ENCODE measurements around the gene BMAL1. TPM values are rescaled to one million over a fixed set of nuclear protein-coding genes. Genes with fewer than 3 reads are reported as not detected.
A peak's percentile ranks its signal among the peaks of the same experiment; 100 is the strongest.

The BMAL1 gene
- total RNA-seq, 1 experiment from 2014 or later = 3.3 TPM

- no peak overlapping the region for H2AFZ ChIP-seq (ENCODE audit: low read length)
- H2BK20ac ChIP-seq (ENCODE audit: low read depth, low read length, poor library complexity, severe bottlenecking) = no peak overlapping the region
- no peak overlapping the region for H2BK5ac ChIP-seq (ENCODE audit: insufficient read length, low read length)
- H4K5ac ChIP-seq (ENCODE audit: insufficient read length, low read depth, low read length) = no peak overlapping the region
- H2BK12ac ChIP-seq (ENCODE audit: insufficient read length, low read depth, low read length) = no peak overlapping the region
- H3T11ph ChIP-seq (ENCODE audit: low read length) = no peak overlapping the region
- no peak overlapping the region for H3K14ac ChIP-seq (ENCODE audit: insufficient read depth, low read length)
- no peaks in the 10 kb centered on the region for H3K79me1 ChIP-seq (ENCODE audit: insufficient read depth, low read depth, low read length, poor library complexity, severe bottlenecking)
- no peak overlapping the region for H3K23ac ChIP-seq (ENCODE audit: insufficient read length, low read depth, low read length)
- TF ChIP-seq, protein P1, sequence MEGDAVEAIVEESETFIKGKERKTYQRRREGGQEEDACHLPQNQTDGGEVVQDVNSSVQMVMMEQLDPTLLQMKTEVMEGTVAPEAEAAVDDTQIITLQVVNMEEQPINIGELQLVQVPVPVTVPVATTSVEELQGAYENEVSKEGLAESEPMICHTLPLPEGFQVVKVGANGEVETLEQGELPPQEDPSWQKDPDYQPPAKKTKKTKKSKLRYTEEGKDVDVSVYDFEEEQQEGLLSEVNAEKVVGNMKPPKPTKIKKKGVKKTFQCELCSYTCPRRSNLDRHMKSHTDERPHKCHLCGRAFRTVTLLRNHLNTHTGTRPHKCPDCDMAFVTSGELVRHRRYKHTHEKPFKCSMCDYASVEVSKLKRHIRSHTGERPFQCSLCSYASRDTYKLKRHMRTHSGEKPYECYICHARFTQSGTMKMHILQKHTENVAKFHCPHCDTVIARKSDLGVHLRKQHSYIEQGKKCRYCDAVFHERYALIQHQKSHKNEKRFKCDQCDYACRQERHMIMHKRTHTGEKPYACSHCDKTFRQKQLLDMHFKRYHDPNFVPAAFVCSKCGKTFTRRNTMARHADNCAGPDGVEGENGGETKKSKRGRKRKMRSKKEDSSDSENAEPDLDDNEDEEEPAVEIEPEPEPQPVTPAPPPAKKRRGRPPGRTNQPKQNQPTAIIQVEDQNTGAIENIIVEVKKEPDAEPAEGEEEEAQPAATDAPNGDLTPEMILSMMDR (conservative IDR thresholded peaks at IDR 0.05) = no peak
- H3K56ac ChIP-seq (ENCODE audit: insufficient read length, low read depth, low read length) = no peak overlapping the region
- no peak overlapping the region for H2AK5ac ChIP-seq (ENCODE audit: insufficient read length, low read length)
- H3K18ac ChIP-seq (ENCODE audit: insufficient read length, low read depth, low read length) = no peak overlapping the region
- WGBS (ENCODE audit: extremely low coverage, insufficient read length, low lambda C conversion rate) = no CpG with 5 or more reads among the region's 9 CpGs
- no peak overlapping the region for H2BK120ac ChIP-seq (ENCODE audit: low read depth, low read length, poor library complexity, severe bottlenecking)
- Mint-ChIP-seq H3K27ac (peak overlapping the region in 1 of 3 experiments; percentile 74; a peak in 1 of 7 replicates), H3K9me3 (peaks cover 0 to 2% of the 10 kb centered on the region in 2 experiments; a peak in 2 of 5 replicates), H3K27me3 (ENCODE audit: low read depth) (no peaks in the 10 kb centered on the region), H3K36me3 (ENCODE audit: insufficient read depth in 1 of 3, low read depth in 3 of 3) (no peaks in the 10 kb centered on the region), H3K4me1 (peaks cover 7 to 18% of the 10 kb centered on the region in 2 experiments), H3K4me3 (no peak overlapping the region)
- no peaks in the 10 kb centered on the region for H3K79me2 ChIP-seq (ENCODE audit: insufficient read depth, low read length)
- no peak for DNase-seq
- no peaks in the 10 kb centered on the region for H4K20me1 ChIP-seq (ENCODE audit: control insufficient read depth, insufficient read depth, insufficient read length)
- no peaks in the 10 kb centered on the region for H3K9me3 ChIP-seq (ENCODE audit: control insufficient read depth, low read depth, low read length)
- no peaks in the 10 kb centered on the region for H3K23me2 ChIP-seq (ENCODE audit: insufficient read length, low read depth, low read length, poor library complexity, severe bottlenecking)
- no peak overlapping the region for H4K91ac ChIP-seq (ENCODE audit: insufficient read length, low read depth, low read length)
- no peak overlapping the region for H3K9ac ChIP-seq (ENCODE audit: extremely low read depth, insufficient read length, low read length)
- no peaks in the 10 kb centered on the region for H3K4me1 ChIP-seq (ENCODE audit: insufficient read depth, low read length)
- no peak overlapping the region for H4K8ac ChIP-seq (replicated peaks; ENCODE audit: insufficient read length, low read depth, low read length)
- no peaks in the 10 kb centered on the region for H3K27me3 ChIP-seq (ENCODE audit: insufficient read depth, low read length)
- H2BK15ac ChIP-seq (ENCODE audit: low read depth, low read length) = no peak overlapping the region
- H3K4ac ChIP-seq (ENCODE audit: low read depth, low read length) = no peak overlapping the region
- H3K4me2 ChIP-seq (ENCODE audit: insufficient read depth, insufficient read length, low read length) = no peak overlapping the region
- no peak overlapping the region for H3K27ac ChIP-seq (ENCODE audit: insufficient read length, low read depth, low read length)
Observed at GRCh38 chr11:13338427-13339069, 61.0 kb downstream of the BMAL1 start.
